Right forelimb (tissue), 1 donor: ENCODE measurements around the gene GPD1.
"Not testable (repeated sequence)": the region's sequence is repeated elsewhere in the genome, so short reads cannot be mapped to it uniquely, and the experiment has no call there.

ENCODE experiments used
- DNase-seq: peaks from one replicate; pipeline ENCODE4 v3.0.0-alpha.2; 2018

Gene GPD1

GRCh38 chr12:50074936-50075807, 28.6 kb upstream of the GPD1 start:
- peak; percentile 88 for DNase-seq

- no peak for DNase-seq
Measured at GRCh38 chr12:50075808-50076170, 28.0 kb upstream of the GPD1 start.

GRCh38 chr12:50077099-50077498, 26.7 kb upstream of the GPD1 start:
- no peak for DNase-seq

- DNase-seq: no peak
Measured at GRCh38 chr12:50078281-50078680, 25.5 kb upstream of the GPD1 start.

- no peak for DNase-seq
Measured at GRCh38 chr12:50079771-50080170, 24.0 kb upstream of the GPD1 start.

GRCh38 chr12:50081096-50081808, 22.6 kb upstream of the GPD1 start:
- no peak for DNase-seq

GRCh38 chr12:50082644-50083043, 21.2 kb upstream of the GPD1 start:
- no peak for DNase-seq

GRCh38 chr12:50083301-50083700, 20.5 kb upstream of the GPD1 start:
- no peak for DNase-seq

- DNase-seq: not testable (repeated sequence)
Measured at GRCh38 chr12:50084409-50084774, 19.4 kb upstream of the GPD1 start.

GRCh38 chr12:50084775-50085614, 18.8 kb upstream of the GPD1 start, which contains the start of gene SMARCD1:
Gene SMARCD1 (plus strand): TSS chr12:50085342. CDS start chr12:50085370, 28 bp downstream.
- DNase-seq: peak; percentile 93

- DNase-seq: no peak
Measured at GRCh38 chr12:50085615-50086072, 18.2 kb upstream of the GPD1 start.

- no peak for DNase-seq
Measured at GRCh38 chr12:50086148-50086547, 17.7 kb upstream of the GPD1 start.

- DNase-seq: no peak
Measured at GRCh38 chr12:50087151-50087550, 16.7 kb upstream of the GPD1 start.

GRCh38 chr12:50087995-50088394, 15.8 kb upstream of the GPD1 start:
- DNase-seq: no peak

GRCh38 chr12:50088577-50089335, 15.1 kb upstream of the GPD1 start:
- no peak for DNase-seq

GRCh38 chr12:50089730-50090129, 14.1 kb upstream of the GPD1 start:
- DNase-seq: no peak

GRCh38 chr12:50090391-50090790, 13.4 kb upstream of the GPD1 start:
- no peak for DNase-seq

- no peak for DNase-seq
Measured at GRCh38 chr12:50097952-50098351, 5.9 kb upstream of the GPD1 start.

- DNase-seq: no peak
Measured at GRCh38 chr12:50099302-50100008, 4.4 kb upstream of the GPD1 start.

- no peak for DNase-seq
Measured at GRCh38 chr12:50100561-50100960, 3.2 kb upstream of the GPD1 start.

- no peak for DNase-seq
Measured at GRCh38 chr12:50101663-50102062, 2.1 kb upstream of the GPD1 start.

- no peak for DNase-seq
Measured at GRCh38 chr12:50102131-50102531, 1.7 kb upstream of the GPD1 start.
